Kidney epithelial cell (primary cell): ENCODE results near the gene ZDHHC8. TPM values are rescaled to one million over a fixed set of nuclear protein-coding genes. Genes with fewer than 3 reads are reported as not detected.

Experiments
- DNase-seq: peaks from one replicate; pipeline ENCODE4 v3.0.0-alpha.2; 2010; ENCODE audit warnings: low read depth
- H3K27me3 ChIP-seq: 2 replicates; pipeline ENCODE4 v1.6.0; 2011; ENCODE audit warnings: low read length; ENCODE audit not compliant: control insufficient read depth, insufficient read depth
- H3K36me3 ChIP-seq: 2 replicates; pipeline ENCODE4 v1.5.1; 2011; ENCODE audit warnings: low read length; ENCODE audit not compliant: control insufficient read depth, insufficient read depth
- H3K4me3 ChIP-seq: 2 replicates; pipeline ENCODE4 v1.5.1; 2011; ENCODE audit warnings: low read depth, mild to moderate bottlenecking, control low read depth, low read length
- total RNA-seq: library from RNA; depleted of rRNA; stranded (reverse); fragments of >200 nt; gene quantifications from 2 replicates; pipeline ENCODE4 v1.2.3, GENCODE V29; 2015
- TF ChIP-seq, protein P1 (sequence below): IDR thresholded peaks from 2 replicates; pipeline ENCODE4 v1.5.1; 2011; ENCODE audit warnings: mild to moderate bottlenecking, moderate library complexity, low read length, control low read depth, inconsistent platforms; ENCODE audit not compliant: insufficient read depth, poor library complexity, severe bottlenecking

Gene ZDHHC8
- total RNA-seq, 1 donor from 2014 or later = 26.9 TPM

DNA sequence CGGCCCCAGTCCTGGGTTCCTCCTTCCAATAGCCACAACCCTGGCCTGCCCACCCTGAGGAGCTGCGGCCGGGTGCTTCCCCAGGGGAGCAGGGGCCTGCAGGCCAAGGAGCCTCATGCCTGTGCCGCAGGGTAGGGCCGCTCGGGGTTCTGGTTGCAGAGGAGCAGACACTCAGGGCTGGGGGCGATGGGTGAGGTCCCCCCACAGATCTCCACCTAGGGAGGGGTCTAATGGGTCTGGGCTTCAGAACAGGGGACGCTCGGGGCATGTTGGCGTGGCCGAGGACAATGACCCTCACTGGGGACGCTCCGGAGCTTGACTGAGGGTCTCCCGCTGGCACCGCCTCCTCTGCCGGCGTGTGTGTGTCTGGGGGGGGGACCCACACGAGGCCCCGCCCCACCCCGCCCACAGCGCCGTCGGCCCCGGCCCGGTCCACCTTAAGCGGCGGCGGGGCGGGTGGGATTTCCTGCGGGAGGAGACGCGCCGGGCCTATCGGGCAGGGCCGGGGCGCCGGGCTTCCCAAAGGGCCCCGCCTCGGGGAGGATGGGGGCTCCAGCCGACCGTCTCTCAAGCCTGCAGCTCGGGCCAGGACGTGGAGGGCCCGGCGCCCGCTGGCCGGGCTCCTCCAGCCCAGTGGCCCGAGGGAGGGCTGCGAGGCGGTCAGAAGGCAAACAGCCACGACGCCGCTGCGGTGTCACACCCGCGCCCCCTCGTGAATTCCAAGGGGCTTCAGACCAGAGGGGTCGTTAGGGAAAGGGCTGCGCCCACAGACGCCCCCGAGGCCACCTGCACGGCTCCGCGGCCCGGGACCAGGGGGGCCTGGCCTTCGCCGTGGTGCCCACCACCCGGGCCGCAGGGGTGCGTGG is 640 bp upstream of the ZDHHC8 start:
- peak overlapping the region; percentile 64 for H3K4me3 ChIP-seq
- TF ChIP-seq, protein P1, sequence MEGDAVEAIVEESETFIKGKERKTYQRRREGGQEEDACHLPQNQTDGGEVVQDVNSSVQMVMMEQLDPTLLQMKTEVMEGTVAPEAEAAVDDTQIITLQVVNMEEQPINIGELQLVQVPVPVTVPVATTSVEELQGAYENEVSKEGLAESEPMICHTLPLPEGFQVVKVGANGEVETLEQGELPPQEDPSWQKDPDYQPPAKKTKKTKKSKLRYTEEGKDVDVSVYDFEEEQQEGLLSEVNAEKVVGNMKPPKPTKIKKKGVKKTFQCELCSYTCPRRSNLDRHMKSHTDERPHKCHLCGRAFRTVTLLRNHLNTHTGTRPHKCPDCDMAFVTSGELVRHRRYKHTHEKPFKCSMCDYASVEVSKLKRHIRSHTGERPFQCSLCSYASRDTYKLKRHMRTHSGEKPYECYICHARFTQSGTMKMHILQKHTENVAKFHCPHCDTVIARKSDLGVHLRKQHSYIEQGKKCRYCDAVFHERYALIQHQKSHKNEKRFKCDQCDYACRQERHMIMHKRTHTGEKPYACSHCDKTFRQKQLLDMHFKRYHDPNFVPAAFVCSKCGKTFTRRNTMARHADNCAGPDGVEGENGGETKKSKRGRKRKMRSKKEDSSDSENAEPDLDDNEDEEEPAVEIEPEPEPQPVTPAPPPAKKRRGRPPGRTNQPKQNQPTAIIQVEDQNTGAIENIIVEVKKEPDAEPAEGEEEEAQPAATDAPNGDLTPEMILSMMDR = no peak
- no peak for DNase-seq
- no peaks in the 10 kb centered on the region for H3K27me3 ChIP-seq
- no peaks in the 10 kb centered on the region for H3K36me3 ChIP-seq

DNA sequence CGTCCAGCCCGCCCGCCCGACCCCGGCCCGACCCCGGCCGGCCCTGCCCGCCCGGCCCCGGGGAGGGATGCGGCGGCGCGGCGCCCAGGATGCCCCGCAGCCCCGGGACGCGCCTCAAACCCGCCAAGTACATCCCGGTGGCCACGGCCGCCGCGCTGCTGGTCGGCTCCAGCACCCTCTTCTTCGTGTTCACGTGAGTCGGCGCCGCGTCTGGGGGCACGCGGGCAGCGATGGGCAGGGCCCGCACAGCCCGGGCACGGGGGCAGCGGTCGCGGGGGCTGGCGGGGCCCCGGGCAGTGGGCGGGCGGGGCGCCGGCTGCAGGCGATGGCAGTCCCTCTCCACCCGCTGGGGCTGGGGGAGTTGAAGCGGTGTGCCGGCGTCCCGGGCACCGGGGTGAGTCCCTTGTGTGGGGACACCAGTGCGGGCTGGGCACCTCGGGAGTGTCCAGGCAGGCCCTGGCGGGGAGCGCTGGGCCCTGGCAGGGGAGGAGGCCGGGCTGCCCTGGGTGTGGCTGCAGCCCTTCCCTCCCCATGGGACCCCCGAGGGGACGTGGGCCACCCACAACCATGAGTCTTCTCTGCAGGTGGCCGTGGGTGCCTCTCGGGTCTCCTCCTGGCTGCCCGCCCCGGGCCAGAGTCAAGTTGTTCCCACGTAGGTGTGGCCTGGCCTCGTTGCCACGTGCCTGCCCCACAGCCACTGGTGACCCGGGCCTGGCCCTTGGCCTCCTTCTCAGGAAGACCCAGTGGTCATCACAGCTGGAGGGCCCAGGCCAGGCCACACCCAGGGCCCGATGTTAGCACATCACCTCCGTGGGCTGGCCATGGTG is 468 bp downstream of the ZDHHC8 start:
- Histone ChIP-seq H3K36me3 (no peaks in the 10 kb centered on the region), H3K27me3 (no peaks in the 10 kb centered on the region), H3K4me3 (peak overlapping the region; percentile 78)
- no peak for DNase-seq
- TF ChIP-seq, protein P1 = no peak

DNA sequence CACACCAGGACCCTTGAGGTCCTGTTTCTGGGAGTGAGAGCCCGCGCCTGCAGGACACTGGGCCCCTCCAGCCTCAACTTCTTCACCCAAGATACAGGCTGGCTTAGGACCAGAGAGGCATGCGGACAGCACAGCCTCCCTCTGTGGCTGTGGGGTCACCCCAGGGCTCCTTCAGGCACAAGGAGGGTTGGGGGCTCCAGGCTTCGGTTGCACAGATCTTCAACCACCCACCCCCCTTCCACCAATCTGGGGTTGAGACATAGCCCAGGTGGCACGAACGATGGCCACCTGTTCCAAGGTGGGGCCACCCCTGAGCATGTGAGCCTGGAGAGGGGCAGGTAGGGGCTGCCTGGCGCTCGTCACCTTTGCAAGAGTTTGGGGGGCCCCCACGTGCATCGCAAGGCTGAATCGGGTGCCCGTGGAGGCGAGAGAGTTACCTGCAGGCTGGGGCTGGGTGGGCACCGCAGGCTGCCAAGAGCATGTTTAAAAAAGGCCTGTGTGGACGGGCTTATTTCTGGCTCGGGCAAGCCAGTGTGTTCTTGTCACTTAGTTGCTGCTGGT is 1.2 kb downstream of the ZDHHC8 start:
- Histone ChIP-seq H3K27me3 (no peaks in the 10 kb centered on the region), H3K36me3 (no peaks in the 10 kb centered on the region), H3K4me3 (peak overlapping the region; percentile 78)
- TF ChIP-seq, protein P1 = no peak
- no peak for DNase-seq

DNA sequence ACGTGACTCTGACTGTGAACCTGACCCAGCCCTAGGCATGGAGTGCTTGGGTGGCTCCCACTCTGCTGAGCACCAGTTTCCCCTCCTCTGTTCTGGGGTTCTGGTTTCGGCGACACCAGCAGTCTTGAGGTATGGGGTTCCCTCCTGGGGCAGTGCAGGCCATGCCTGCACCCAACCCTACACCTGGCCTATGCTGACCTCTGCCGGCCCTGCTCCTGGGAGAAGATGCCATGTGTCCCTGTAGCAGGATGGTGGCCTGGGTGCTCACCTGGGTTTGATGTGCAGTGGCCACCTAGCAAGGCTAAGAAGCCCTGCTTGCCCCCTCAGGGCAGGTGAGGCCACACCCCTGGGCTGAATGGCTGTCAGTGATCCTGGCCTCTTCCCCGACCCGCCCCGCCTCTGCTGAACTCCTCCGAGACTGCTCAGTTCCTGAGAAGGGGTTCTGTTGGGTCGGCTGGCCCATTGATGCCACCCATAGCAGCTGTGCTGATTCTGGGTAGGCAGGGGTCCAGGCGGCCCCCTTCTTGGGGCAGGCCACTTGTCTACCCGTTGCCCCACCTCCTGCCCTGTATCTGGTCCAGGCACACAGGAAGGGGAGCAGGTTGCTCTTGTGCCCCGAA is 2.4 kb downstream of the ZDHHC8 start:
- DNase-seq = no peak
- TF ChIP-seq, protein P1 = no peak
- H3K4me3 ChIP-seq = no peak overlapping the region
- H3K36me3 ChIP-seq = no peaks in the 10 kb centered on the region
- no peaks in the 10 kb centered on the region for H3K27me3 ChIP-seq

DNA sequence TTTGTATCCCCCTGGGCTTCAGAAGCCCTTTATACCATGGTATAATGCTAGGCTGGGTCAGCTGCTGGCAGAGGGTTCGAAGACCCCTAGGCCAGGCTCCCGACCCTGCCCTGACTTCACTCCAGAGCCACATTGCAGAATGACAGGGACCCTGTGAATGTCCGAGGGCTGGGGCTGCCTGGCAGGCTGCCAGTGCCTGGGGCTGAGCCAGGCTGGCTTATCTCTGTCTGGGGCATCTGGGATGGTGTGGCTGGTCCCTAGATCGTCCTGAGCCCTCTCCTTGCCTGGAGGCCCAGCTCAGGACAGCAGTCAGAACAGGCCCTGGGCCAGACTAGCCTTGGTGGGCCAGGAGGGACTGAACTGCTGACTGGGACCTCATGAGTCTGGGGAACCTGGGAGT is 3.7 kb downstream of the ZDHHC8 start:
- TF ChIP-seq, protein P1 = no peak
- no peaks in the 10 kb centered on the region for H3K27me3 ChIP-seq
- no peaks in the 10 kb centered on the region for H3K36me3 ChIP-seq
- no peak for DNase-seq
- no peak overlapping the region for H3K4me3 ChIP-seq
